CD14-positive monocyte (primary cell): ENCODE results near the gene MACROD2. TPM values are rescaled to one million over a fixed set of nuclear protein-coding genes. Genes with fewer than 3 reads are reported as not detected.

ENCODE experiments used
- DNase-seq, 3 donors: peaks; one replicate each; pipeline ENCODE4 v3.0.0-alpha.2; 2011 to 2022
- H2AFZ ChIP-seq: 2 replicates; pipeline ENCODE4 v1.6.0; 2012; ENCODE audit warnings: mild to moderate bottlenecking, low read depth, low read length, inconsistent platforms; ENCODE audit not compliant: insufficient read depth, poor library complexity, severe bottlenecking
- H3K27ac ChIP-seq, 2 donors: 1 replicate in 1 of 2; 2 replicates in 1 of 2; pipeline ENCODE4 v1.5.1; 2012 to 2013; ENCODE audit warnings: low read length in 2 of 2, control low read depth in 1 of 2, inconsistent platforms in 1 of 2, low read depth in 1 of 2, mild to moderate bottlenecking in 1 of 2
- H3K27me3 ChIP-seq, 2 donors: one replicate each; pipeline versions ENCODE4 v1.6.0 to v1.6.1; 2011 to 2013; ENCODE audit warnings: low read length in 2 of 2; ENCODE audit not compliant: control insufficient read depth in 2 of 2, insufficient read depth in 2 of 2
- H3K36me3 ChIP-seq, 2 donors: replicated peaks in 1 of 2; 1 replicate in 1 of 2; 2 replicates in 1 of 2; pipeline versions ENCODE4 v1.5.1 to v1.6.1; 2012 to 2013; ENCODE audit warnings: low read length in 2 of 2, control low read depth in 1 of 2, inconsistent platforms in 1 of 2, mild to moderate bottlenecking in 1 of 2; ENCODE audit not compliant: insufficient read depth in 2 of 2, control insufficient read depth in 1 of 2
- H3K4me1 ChIP-seq, 2 donors: 1 replicate in 1 of 2; 2 replicates in 1 of 2; pipeline versions ENCODE4 v1.5.1 to v1.6.1; 2012 to 2013; ENCODE audit warnings: low read length in 2 of 2, control low read depth in 1 of 2, inconsistent platforms in 1 of 2, mild to moderate bottlenecking in 1 of 2, moderate library complexity in 1 of 2; ENCODE audit not compliant: insufficient read depth in 2 of 2, control insufficient read depth in 1 of 2
- H3K4me2 ChIP-seq: replicated peaks from 2 replicates; pipeline ENCODE3; 2012; ENCODE audit warnings: low read length, moderate library complexity, mild to moderate bottlenecking; ENCODE audit not compliant: poor library complexity, severe bottlenecking; ENCODE audit errors: extremely low read depth
- H3K4me3 ChIP-seq, 3 experiments: fragments of 200-600 bp in 1 of 3; sonication (generic) in 1 of 3; replicated peaks in 1 of 3; 1 replicate in 2 of 3; 2 replicates in 1 of 3; pipeline ENCODE4 v1.5.1; 2011 to 2013; ENCODE audit warnings: low read length in 3 of 3, mild to moderate bottlenecking in 3 of 3, control low read depth in 2 of 3, low read depth in 2 of 3, inconsistent platforms in 1 of 3, moderate library complexity in 1 of 3
- H3K79me2 ChIP-seq: 2 replicates; pipeline ENCODE4 v1.6.0; 2012; ENCODE audit warnings: mild to moderate bottlenecking, control low read depth, inconsistent platforms, low read length, moderate library complexity; ENCODE audit not compliant: insufficient read depth
- H3K9ac ChIP-seq: 2 replicates; pipeline ENCODE4 v1.6.0; 2017; ENCODE audit warnings: low read length, mild to moderate bottlenecking; ENCODE audit not compliant: insufficient read depth, poor library complexity, severe bottlenecking
- H3K9me3 ChIP-seq, 2 donors: replicated peaks in 1 of 2; 1 replicate in 1 of 2; 2 replicates in 1 of 2; pipeline versions ENCODE4 v1.5.1 to v1.6.1; 2012 to 2013; ENCODE audit warnings: low read length in 2 of 2, control low read depth in 1 of 2; ENCODE audit not compliant: control insufficient read depth in 1 of 2, insufficient read depth in 1 of 2
- H4K20me1 ChIP-seq: 2 replicates; pipeline ENCODE4 v1.6.0; 2012; ENCODE audit warnings: mild to moderate bottlenecking, low read length, control low read depth, moderate library complexity; ENCODE audit not compliant: insufficient read depth
- H3K27ac Mint-ChIP-seq, 7 donors: one replicate each; pipeline ENCODE4 v1.8.0; 2020; ENCODE audit warnings: mild to moderate bottlenecking in 7 of 7, mixed read lengths in 7 of 7, moderate library complexity in 6 of 7, inconsistent platforms in 2 of 7
- H3K27me3 Mint-ChIP-seq, 3 donors: one replicate each; pipeline ENCODE4 v1.8.0; 2021 to 2022; ENCODE audit warnings: low read depth in 3 of 3, mild to moderate bottlenecking in 3 of 3, mixed read lengths in 3 of 3, moderate library complexity in 3 of 3, inconsistent platforms in 1 of 3
- H3K36me3 Mint-ChIP-seq, 2 donors: one replicate each; pipeline ENCODE4 v1.8.0; 2020; ENCODE audit warnings: mixed read lengths in 2 of 2, inconsistent platforms in 1 of 2, mild to moderate bottlenecking in 1 of 2
- H3K4me1 Mint-ChIP-seq: one replicate; pipeline ENCODE4 v1.8.0; 2020; ENCODE audit warnings: mild to moderate bottlenecking, mixed read lengths
- H3K4me3 Mint-ChIP-seq, 2 donors: one replicate each; pipeline ENCODE4 v1.8.0; 2020; ENCODE audit warnings: mild to moderate bottlenecking in 2 of 2, mixed read lengths in 2 of 2, moderate library complexity in 1 of 2
- H3K9me3 Mint-ChIP-seq, 7 donors: one replicate each; pipeline ENCODE4 v1.8.0; 2020 to 2022; ENCODE audit warnings: mixed read lengths in 7 of 7, mild to moderate bottlenecking in 6 of 7, moderate library complexity in 6 of 7, inconsistent platforms in 2 of 7
- CTCF ChIP-seq: fragments of 200-600 bp; IDR thresholded peaks from one replicate; pipeline ENCODE4 v1.8.0; 2022; ENCODE audit warnings: antibody characterized with exemption, mild to moderate bottlenecking
- whole genome bisulfite sequencing: methylation state at CpG from one replicate; pipeline ENCODE4 v1.1.5; 2013; ENCODE audit warnings: missing lambda C conversion rate; ENCODE audit not compliant: insufficient coverage; 5-methylcytosine and 5-hydroxymethylcytosine counted together
- intact Hi-C, 2 donors: fragments of 100-400 bp; cut with micrococcal nuclease; formaldehyde crosslinking; loops; one replicate each; pipeline versions ENCODE4 v1.15.0 to v1.15.1; 2023
- polyA plus RNA-seq, 3 donors: library from polyadenylated mRNA; depleted of rRNA in 1 of 3; unstranded in 2 of 3; stranded (reverse) in 1 of 3; fragments of 300-500 nt in 2 of 3; fragments of >200 nt in 1 of 3; fragmentation: Illumina TruSeq in 2 of 3; gene quantifications; 1 replicate in 2 of 3; 2 replicates in 1 of 3; pipeline ENCODE4 v1.2.3, GENCODE V29; 2012 to 2021

The MACROD2 gene
- polyA plus RNA-seq, 3 donors: 0.23 TPM; not detected in 2

- Mint-ChIP-seq H3K9me3 (peaks cover 0 to 15% (median 4%) of the 10 kb centered on the region in 7 donors), H3K36me3 (no peaks in the 10 kb centered on the region), H3K4me1 (no peaks in the 10 kb centered on the region), H3K4me3 (no peak overlapping the region), H3K27ac (no peak overlapping the region), H3K27me3 (peaks cover 0 to 4% (median 2%) of the 10 kb centered on the region in 3 donors)
- H3K27ac ChIP-seq: no peak overlapping the region
- H3K4me2 ChIP-seq: no peak overlapping the region
- no peak overlapping the region for H2AFZ ChIP-seq
- H3K4me1 ChIP-seq: no peaks in the 10 kb centered on the region
- no peaks in the 10 kb centered on the region for H3K36me3 ChIP-seq
- no peaks in the 10 kb centered on the region for H4K20me1 ChIP-seq
- no peak overlapping the region for H3K4me3 ChIP-seq
- intact Hi-C loops: no loop called here
- H3K27me3 ChIP-seq: no peaks in the 10 kb centered on the region
- TF ChIP-seq CTCF: no peak
- H3K9ac ChIP-seq: no peak overlapping the region
- WGBS: 86% methylated on average over 1 of the region's 2 CpGs
- no peaks in the 10 kb centered on the region for H3K79me2 ChIP-seq
- H3K9me3 ChIP-seq: no peaks in the 10 kb centered on the region
- no peak for DNase-seq
Observed at GRCh38 chr20:14235355-14235754, 240.0 kb downstream of the MACROD2 start.

- Mint-ChIP-seq H3K27ac (no peak overlapping the region), H3K36me3 (no peaks in the 10 kb centered on the region), H3K9me3 (peaks cover 0 to 2% (median 0%) of the 10 kb centered on the region in 7 donors), H3K4me3 (no peak overlapping the region), H3K4me1 (no peaks in the 10 kb centered on the region), H3K27me3 (no peaks in the 10 kb centered on the region)
- Histone ChIP-seq H3K36me3 (no peaks in the 10 kb centered on the region), H3K4me2 (no peak overlapping the region), H3K4me1 (no peaks in the 10 kb centered on the region), H3K4me3 (no peak overlapping the region), H3K9ac (no peak overlapping the region), H2AFZ (no peak overlapping the region), H3K27me3 (no peaks in the 10 kb centered on the region), H3K27ac (no peak overlapping the region), H4K20me1 (no peaks in the 10 kb centered on the region), H3K79me2 (no peaks in the 10 kb centered on the region), H3K9me3 (no peaks in the 10 kb centered on the region)
- DNase-seq: no peak
- TF ChIP-seq CTCF: no peak
- WGBS: no CpG with 5 or more reads among the region's 1 CpG
- intact Hi-C loops: no loop called here
Observed at GRCh38 chr20:14245368-14245970, 250.2 kb downstream of the MACROD2 start.
